Activated CD4-positive, alpha-beta T cell treated with anti-CD3 and anti-CD28 coated beads, Interleukin-10, Interleukin-2, amounts not matched to agents 100 ng/mL and 50 ng/mL, durations not matched to agents 16 hours and 8 hours (primary cell): ENCODE measurements around the gene PIWIL1.

ENCODE experiments used
- DNase-seq: peaks from one replicate; pipeline ENCODE4 v3.0.0-alpha.2; 2020

The PIWIL1 gene

DNA sequence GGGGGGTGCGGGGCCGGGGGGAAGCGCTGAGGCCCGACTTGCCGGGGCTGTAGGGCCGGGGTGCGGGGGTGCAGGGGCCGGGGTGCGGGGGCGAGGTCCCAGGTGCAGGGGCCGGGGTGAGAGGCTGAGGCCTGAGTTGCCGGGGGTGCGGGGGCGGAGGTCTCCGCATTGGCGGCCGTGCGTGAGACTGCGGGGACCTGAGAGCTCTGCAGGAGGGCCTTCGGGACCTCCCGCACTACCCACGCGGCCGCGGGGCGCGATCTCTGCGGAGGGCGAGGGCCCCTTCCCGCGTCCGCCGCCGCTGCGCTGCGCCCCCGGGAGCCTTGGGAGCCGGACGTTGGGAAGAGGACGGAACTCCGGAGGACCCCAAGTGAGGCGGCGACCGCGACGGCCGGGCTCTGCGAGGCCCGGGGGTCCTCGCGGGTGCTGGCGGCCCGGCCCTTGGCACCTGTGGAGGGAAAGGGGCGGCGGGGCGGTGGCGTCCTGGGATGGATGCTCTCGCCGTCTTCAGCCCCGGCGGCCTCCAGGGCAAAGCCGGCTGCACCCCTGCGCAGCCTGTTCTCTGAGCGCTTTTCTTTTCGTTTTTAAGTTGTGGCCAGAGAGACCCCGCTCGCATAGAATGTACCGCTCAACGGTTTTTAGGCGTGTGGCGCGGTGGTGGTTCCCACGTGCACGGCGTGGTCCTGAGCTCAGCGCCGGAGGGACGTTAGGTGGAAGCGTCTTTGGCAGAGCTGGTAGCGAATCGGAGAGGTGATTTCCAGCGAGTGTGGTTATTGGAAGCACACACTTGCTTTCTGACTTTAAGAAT lies 1.3 kb downstream of the PIWIL1 start:
- DNase-seq, result no peak

DNA sequence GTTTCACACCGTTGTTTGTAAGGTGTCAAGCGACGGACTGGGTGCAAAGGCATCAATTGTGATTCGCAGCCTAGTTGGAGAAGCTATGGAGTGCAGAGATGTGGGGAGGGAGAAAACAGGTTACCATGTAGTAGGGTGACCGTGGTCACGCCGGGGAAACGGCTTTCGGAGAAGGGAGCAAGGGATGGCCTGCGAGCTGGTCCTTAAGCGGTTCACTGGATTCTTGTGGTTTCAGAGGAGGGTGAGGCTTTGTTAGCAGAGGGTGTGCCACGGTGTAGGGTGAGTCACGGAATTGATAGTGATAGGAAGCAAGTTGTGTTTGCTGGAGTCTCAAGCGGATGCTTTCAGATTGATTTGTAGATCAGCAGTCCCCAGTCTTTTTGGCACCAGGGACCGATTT lies 2.3 kb downstream of the PIWIL1 start:
- no peak for DNase-seq

- no peak for DNase-seq
These were observed 4.8 kb downstream of the PIWIL1 start for GRCh38 chr12:130342442-130342841.

DNA sequence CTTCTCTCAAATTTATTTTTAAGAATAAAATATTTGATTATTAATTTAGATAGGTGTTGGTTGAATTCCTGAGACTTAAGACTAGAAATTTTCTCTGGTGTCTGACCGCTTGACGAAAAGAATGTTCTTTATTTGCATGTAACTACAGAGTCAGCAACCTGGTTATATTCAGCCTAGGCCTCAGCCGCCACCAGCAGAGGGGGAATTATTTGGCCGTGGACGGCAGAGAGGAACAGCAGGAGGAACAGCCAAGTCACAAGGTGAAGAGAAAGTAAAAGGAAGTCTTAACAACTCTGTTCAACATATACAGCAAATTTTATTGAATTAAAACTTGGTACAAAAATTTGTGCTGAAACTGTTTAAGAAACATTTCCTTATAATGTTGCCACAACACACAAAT lies 5.2 kb downstream of the PIWIL1 start:
- no peak for DNase-seq

DNA sequence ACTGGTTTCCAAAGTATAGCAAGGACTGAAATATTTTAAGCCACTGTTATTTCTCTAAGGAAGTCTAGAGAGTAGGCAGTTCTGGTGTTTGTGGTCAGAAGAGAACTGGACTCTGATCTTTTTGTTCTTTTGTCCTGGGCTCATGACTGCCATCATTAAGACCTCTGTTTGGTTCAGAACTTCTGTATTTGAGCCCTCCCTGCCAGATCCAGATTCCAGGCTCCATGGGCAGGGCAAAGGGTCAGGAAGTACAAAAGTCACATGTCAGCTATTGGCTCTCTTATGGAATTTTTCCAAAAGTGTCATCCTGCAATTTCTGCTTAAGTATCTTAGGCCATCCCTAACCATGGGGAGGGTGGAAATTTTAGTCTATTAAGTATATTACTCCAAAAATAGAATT lies 6.8 kb downstream of the PIWIL1 start:
- no peak for DNase-seq

DNA sequence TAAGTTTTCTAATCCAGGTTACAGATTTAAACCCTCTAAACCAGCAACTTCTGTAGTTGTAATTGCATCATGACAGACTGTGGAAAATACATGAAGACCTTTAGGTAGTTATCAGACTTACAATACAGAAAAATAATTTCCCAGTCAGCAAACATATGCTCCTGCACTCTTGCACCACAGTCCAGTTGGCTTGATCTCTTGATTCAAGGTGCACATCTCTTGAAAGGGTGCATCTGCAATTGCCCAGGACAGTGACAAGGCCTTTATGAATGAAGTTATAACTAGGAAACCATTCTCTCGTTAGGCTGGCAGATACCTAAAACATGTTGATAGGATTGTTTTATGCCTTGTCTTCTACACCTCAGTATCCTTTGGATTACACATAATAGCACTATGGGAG lies 7.6 kb downstream of the PIWIL1 start:
- no peak for DNase-seq

- DNase-seq, result no peak
These were observed 9.9 kb downstream of the PIWIL1 start for GRCh38 chr12:130347588-130347987.

DNA sequence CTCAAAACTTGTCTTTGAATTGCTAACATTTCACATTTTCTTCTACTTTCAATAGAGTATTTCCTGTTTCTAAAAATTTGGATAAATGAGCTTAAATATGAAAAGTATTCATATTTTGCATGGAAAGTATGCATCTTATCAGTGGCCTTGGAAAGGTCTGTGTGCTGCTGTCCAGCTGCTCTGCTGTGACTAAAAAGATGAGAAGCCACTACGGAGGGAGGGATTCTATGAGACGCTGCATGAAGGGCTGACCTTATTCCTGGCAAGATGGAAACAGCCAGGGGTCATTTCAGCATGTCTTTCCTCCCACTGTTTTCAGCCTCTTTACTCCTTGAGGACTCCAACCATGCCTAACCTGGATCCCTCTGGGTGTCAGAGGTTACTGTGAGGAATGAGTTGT lies 13.0 kb downstream of the PIWIL1 start:
- DNase-seq, result no peak

DNA sequence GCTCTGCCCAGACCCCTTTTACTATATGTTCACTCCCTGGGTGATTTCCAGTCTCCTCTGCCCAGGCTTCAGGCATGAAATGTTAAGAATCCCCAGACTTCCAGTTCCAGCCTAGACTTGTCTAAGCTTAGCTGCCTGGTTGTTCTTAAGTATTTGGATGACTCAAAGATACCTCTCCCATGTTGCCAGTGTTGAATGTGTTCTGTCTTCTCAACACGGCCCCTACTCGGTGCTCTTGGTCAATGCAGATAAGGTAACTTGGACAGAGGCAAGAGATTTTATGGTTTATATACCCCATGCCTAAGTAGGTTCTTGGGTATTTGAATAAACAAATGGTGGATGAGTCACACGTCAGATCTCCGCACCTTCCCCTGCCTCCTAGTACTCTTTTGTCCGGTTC lies 13.6 kb downstream of the PIWIL1 start:
- DNase-seq, result no peak

DNA sequence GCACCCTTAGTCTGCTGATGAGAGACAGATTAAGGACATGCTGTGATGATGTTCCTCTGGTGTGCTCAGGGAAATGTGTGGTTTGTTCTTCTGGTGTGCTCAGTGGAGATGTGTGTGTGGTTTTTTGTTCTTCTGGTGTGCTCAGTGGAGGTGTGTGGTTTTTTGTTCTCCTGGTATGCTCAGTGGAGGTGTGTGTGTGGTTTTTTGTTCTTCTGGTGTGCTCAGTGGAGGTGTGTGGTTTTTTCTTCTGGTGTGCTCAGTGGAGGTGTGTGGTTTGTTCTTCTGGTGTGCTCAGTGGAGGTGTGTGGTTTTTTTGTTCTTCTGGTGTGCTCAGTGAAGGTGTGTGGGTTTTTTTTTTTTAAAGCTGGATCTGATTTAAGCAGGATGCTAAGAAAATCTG lies 15.4 kb downstream of the PIWIL1 start:
- DNase-seq, result no peak

GRCh38 chr12:130354407-130354806 lies 16.7 kb downstream of the PIWIL1 start:
- no peak for DNase-seq

- no peak for DNase-seq
These were observed 18.5 kb downstream of the PIWIL1 start for GRCh38 chr12:130356222-130356621.

DNA sequence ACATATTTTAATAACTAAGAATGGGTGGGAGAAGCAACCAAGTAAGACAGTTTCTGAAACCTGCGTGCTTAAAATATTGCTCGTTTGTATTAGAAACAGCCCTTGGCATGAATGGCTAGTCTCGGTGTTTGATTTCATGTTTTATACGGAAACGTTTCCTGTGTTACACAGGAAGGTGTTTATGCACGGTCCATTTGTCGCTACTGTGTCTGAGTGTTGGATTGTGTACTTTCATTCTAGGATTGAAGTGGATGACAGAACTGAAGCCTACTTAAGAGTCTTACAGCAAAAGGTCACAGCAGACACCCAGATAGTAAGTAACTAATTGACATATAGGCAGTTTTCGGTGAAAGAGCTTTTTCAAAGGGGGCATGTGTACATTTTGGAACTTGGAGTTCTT lies 19.6 kb downstream of the PIWIL1 start:
- no peak for DNase-seq

DNA sequence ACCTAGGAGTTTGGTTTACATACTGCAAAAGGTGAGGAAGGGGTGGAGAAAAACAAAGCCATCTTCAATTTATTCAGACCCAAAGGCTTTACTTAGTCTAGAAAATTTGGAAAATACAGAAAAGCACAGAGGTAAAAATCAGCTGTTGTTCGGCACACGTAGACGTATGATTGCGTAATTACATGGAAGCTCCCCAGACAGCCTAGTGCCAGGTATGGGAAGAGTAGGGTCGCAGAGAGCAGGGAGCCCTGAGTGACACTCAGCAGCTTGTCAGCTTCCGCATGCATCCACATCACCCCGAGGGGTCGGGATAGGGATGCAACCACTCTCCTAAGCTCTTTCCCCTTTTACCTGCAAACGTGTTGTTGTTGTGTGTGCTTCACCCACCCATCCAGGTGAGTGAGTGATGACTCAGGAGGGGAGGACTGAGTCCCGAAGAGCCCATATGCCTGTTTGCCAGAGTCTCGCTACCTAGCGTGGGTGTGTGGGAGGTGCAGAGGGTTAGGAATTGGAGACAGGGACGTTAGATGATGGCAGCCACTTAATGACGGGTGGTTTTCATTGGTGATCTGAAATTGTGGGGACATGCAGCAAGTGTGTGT lies 20.1 kb downstream of the PIWIL1 start:
- DNase-seq, result no peak

DNA sequence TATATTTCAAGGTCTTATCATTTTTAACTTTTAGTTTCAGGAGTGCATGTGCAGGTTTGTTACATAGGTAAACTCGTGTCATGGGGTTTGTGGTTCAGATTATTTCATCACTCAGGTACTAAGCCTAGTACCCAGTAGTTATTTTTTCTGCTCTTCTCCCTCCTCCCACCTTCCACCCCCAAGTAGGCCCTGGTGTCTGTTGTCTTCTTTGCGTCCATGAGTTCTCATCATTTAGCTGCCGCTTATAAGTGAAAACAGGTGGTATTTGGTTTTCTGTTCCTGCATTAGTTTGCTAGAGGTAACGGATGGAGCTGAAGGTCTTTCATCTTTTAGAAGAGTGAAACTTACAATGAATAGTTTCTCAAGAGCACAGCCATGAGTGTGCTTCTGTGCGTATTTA lies 24.4 kb downstream of the PIWIL1 start:
- no peak for DNase-seq

GRCh38 chr12:130364578-130364977 lies 26.9 kb downstream of the PIWIL1 start:
- no peak for DNase-seq

GRCh38 chr12:130366159-130366558 lies 28.5 kb downstream of the PIWIL1 start:
- DNase-seq, result no peak

- DNase-seq, result no peak
These were observed 29.3 kb downstream of the PIWIL1 start for GRCh38 chr12:130367003-130367402.

- DNase-seq, result no peak
These were observed 29.8 kb downstream of the PIWIL1 start for GRCh38 chr12:130367523-130367922.

DNA sequence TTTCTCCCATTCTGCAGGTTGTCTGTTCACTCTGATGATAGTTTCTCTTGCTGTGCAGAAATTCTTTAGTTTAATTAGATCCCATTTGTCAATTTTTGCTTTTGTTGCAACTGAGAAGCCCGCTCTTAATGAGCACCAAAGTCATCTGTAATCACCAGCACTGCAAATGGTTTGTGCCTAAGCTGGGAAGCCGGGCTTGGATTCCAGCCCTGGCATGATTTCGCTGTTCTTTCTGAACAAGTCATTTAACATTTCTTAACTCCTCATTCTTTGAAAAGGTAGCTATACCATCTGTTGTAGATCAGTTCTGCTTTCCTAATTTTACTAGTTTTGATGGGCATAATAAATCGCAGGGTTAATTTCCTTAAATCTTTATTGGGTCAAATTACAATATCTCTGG lies 32.1 kb downstream of the PIWIL1 start:
- DNase-seq, result no peak

DNA sequence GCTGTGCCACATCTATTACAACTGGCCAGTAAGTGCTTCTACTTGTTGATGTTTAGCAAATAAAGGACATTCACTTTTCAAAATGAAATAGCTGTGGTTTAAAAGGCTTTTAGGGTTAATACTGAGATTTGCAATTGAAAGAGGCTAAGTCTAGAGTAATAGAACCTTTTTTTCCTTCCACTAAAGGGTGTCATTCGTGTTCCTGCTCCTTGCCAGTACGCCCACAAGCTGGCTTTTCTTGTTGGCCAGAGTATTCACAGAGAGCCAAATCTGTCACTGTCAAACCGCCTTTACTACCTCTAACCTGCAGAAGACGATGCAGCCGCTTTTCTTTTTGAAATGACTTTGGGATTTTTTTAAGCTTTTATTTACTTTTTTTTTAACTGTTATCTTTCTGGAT lies 33.6 kb downstream of the PIWIL1 start:
- DNase-seq, result no peak

DNA sequence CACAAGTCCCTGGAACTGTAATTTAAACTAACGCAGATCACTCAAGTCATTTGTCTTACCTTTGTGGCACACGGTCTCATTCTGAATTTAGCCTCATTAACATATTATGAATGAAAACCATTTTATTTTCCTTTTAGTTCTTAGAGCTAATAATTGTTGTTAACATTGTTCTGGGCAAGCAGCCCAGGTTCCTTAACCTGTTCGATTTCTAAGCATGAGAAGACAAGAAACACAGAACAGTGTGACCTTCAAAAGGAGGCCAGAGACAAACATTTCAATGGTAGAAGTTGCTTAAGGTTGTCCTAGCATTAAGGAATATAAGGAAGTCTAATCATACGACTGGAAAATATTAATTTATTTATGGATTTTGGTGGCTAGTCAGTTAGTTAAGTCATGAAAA lies 35.2 kb downstream of the PIWIL1 start:
- no peak for DNase-seq

GRCh38 chr12:130374083-130374482 lies 36.4 kb downstream of the PIWIL1 start:
- DNase-seq, result peak; percentile 19

DNA sequence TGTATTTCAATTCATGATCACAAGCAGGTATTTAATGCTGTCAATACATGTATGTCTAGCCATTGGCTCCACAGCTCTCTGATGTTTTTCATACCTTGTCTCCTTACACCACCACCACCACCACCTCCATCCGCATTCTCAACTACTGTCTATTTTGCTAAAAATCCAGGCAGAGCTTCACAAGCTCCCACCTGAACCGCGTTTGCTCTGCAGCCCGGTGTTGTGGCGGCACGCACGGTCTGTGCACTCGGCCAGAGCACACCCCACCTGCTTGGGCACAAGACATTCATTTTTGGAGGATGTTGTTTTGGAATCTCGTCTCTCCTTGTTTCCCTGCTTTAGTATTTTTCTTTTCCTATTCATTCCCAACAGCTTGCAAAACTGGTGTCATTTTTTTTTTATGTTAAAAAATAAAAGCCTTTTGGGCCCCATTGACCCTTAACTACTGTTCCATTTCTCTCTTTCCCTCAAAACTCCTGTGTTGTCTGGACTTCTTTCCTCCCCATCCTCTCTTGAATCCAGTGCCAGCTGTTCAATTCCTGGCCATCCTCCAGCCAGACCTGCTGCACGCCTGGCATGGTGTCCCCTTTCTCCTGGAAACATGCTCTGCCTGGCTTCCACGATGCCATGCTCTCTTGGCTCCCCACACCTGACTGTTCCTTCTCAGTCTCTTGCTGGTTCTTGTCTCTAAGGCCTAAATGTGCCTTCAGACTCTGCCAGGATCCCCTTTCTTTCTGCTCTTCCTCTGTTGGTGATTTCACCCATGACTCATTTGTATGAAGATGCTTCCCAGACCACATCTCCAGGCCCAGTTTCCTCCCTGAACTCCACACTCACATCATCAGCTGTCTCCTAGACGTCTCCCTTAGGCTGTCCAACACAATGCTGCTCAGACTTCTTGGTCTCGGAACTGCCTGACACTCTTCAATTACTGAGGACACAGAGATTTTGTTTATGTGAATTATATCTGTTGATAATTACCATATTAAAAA lies 37.9 kb downstream of the PIWIL1 start:
- no peak for DNase-seq
